IPS-15b (cell line): ENCODE measurements around the gene MACROH2A1.

ENCODE experiments used
- H3K27me3 ChIP-seq: one replicate; pipeline ENCODE4 v1.6.1; 2013; ENCODE audit warnings: low read length; ENCODE audit not compliant: control insufficient read depth, insufficient read depth
- H3K36me3 ChIP-seq: one replicate; pipeline ENCODE4 v1.6.1; 2013; ENCODE audit warnings: low read length; ENCODE audit not compliant: control insufficient read depth, insufficient read depth
- H3K4me1 ChIP-seq: one replicate; pipeline ENCODE4 v1.6.1; 2013; ENCODE audit warnings: mild to moderate bottlenecking, low read length; ENCODE audit not compliant: control insufficient read depth, insufficient read depth
- H3K4me3 ChIP-seq: one replicate; pipeline ENCODE4 v1.5.1; 2013; ENCODE audit warnings: low read depth, low read length
- H3K9ac ChIP-seq: one replicate; pipeline ENCODE4 v1.6.1; 2013; ENCODE audit warnings: low read depth, mild to moderate bottlenecking, low read length
- H3K9me3 ChIP-seq: one replicate; pipeline ENCODE4 v1.6.1; 2013; ENCODE audit warnings: mild to moderate bottlenecking, low read length; ENCODE audit not compliant: control insufficient read depth, insufficient read depth

Gene MACROH2A1

DNA sequence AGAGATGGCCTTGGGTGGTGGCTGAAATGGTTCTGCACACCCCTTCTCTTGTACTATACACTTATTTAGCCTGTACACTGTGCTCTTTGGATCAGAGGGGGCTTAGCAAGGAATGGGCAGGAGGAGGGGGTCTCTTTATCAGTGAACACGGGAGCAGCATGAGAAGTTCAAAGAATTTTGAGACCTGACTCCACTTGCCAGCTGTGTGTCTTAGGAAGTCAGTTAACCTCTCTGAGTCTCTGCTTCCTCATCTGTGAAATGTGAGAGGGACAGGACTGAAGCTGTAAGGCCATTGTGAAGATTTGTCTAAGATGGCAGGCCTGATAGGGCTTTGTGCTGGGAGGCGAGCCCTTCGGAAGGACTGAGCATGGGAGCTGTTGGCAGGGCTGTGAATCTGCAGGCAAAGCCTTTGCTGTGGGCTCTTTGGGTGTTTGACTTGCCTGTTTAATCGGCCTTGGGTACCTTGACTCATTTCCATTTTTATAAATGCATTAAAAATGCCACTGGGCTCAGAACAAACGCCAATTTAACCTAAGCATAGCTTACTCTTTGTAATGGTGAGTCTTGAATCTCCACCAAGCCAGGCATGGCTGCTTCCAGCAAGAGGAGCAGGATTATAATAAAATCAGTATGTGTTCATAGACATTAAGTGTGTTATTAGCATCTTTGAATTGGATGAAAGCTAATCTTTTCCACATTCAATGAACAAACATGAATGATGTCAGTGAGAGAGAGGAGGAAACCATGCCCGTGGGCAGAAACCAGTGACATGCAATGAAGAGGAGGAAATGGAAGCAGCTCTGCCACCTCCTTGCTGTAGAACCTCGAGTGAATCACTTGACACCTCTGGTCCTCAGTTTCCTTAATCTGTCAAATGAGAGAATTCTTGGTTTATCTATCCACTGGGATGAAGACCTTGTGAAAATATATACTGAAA is 89.4 kb downstream of the MACROH2A1 start:
- peaks cover 4% of the 10 kb centered on the region for H3K4me1 ChIP-seq
- H3K4me3 ChIP-seq = no peak overlapping the region
- H3K9ac ChIP-seq = no peak overlapping the region
- no peaks in the 10 kb centered on the region for H3K9me3 ChIP-seq
- H3K27me3 ChIP-seq = no peaks in the 10 kb centered on the region
- H3K36me3 ChIP-seq = no peaks in the 10 kb centered on the region

- no peak overlapping the region for H3K9ac ChIP-seq
- no peaks in the 10 kb centered on the region for H3K9me3 ChIP-seq
- H3K4me1 ChIP-seq = peaks cover 6% of the 10 kb centered on the region
- no peak overlapping the region for H3K4me3 ChIP-seq
- no peaks in the 10 kb centered on the region for H3K27me3 ChIP-seq
- no peaks in the 10 kb centered on the region for H3K36me3 ChIP-seq
These were observed 90.3 kb downstream of the MACROH2A1 start for GRCh38 chr5:135308752-135309151.

- peaks cover 6% of the 10 kb centered on the region for H3K4me1 ChIP-seq
- H3K4me3 ChIP-seq = no peak overlapping the region
- no peaks in the 10 kb centered on the region for H3K36me3 ChIP-seq
- H3K9me3 ChIP-seq = no peaks in the 10 kb centered on the region
- no peaks in the 10 kb centered on the region for H3K27me3 ChIP-seq
- H3K9ac ChIP-seq = no peak overlapping the region
These were observed 90.8 kb downstream of the MACROH2A1 start for GRCh38 chr5:135308245-135308644.

GRCh38 chr5:135307143-135307903 is 91.7 kb downstream of the MACROH2A1 start:
- Histone ChIP-seq H3K4me3 (no peak overlapping the region), H3K9me3 (no peaks in the 10 kb centered on the region), H3K4me1 (peaks cover 6% of the 10 kb centered on the region), H3K36me3 (no peaks in the 10 kb centered on the region), H3K9ac (no peak overlapping the region), H3K27me3 (no peaks in the 10 kb centered on the region)

DNA sequence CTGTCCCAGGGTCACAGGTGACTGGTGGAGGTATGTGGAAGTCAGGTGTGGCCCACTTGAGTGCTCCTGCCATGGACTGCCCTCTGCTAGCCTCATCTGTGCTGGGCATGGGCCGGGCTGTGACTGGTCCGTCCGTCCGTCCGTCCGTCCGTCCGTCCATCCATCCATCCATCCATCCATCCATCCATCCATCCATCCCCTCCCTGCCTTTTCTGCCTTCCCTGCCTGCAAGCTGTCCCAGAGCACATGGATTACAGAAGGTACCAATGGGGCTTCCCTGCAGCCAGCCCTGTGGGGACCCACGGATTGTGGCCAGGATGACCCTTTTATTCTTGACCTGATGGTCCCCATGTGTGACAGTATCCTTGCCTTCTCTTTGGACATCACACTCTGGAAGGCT is 92.5 kb downstream of the MACROH2A1 start:
- Histone ChIP-seq H3K4me3 (no peak overlapping the region), H3K4me1 (peaks cover 6% of the 10 kb centered on the region), H3K9ac (no peak overlapping the region), H3K9me3 (no peaks in the 10 kb centered on the region), H3K36me3 (no peaks in the 10 kb centered on the region), H3K27me3 (no peaks in the 10 kb centered on the region)

DNA sequence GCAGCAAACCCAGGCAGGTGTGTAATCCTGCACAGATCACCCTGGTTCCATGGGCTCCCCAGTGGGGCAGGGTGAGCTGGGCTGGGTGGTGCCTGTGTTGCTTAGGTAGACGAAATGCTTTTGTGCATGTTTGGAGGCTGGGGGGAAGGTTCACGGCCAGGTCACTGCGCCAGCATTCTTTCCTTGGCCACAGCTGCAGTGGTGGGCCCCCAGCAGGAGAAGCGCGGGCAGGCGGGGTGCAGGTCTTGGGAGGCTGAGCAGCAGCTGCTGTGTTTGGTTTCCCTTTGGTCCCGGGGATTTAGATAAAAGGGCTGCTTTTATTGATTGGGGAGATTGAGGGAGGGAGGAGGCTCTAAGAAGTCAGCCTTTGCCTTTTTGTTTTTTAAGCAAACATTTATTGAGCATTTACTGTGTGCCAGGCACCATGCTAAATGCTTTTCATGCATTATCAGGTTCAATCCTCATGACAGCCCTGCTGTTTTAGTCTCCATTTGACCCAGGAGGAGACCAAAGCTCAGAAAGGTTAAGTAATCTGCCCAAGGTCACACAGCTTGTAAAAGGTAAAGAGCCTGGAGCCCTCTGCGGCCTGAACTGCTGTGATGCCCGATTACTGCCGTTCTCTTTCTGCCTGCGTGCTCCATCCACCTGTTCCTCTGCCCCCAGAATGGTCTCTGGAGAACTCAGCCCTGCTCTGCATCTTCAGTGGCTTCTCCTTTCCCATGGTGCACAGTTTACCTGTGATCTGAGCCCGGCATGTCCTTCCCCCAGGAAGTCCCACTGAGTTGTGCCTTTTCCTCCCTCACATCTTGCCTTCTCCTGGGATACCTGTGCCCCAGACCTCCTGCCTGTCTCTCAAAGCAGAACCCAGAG is 94.4 kb downstream of the MACROH2A1 start:
- Histone ChIP-seq H3K9ac (no peak overlapping the region), H3K9me3 (no peaks in the 10 kb centered on the region), H3K4me3 (no peak overlapping the region), H3K36me3 (no peaks in the 10 kb centered on the region), H3K4me1 (peaks cover 6% of the 10 kb centered on the region), H3K27me3 (no peaks in the 10 kb centered on the region)

GRCh38 chr5:135303582-135304173 is 95.4 kb downstream of the MACROH2A1 start:
- Histone ChIP-seq H3K4me1 (peaks cover 6% of the 10 kb centered on the region), H3K36me3 (no peaks in the 10 kb centered on the region)

GRCh38 chr5:135296900-135297816 is 101.9 kb downstream of the MACROH2A1 start:
- H3K27me3 ChIP-seq = no peaks in the 10 kb centered on the region
- H3K4me1 ChIP-seq = no peaks in the 10 kb centered on the region
- no peaks in the 10 kb centered on the region for H3K36me3 ChIP-seq
- no peaks in the 10 kb centered on the region for H3K9me3 ChIP-seq
- no peak overlapping the region for H3K4me3 ChIP-seq
- no peak overlapping the region for H3K9ac ChIP-seq

More at GRCh38 chr5:135303582-135304173, 95.4 kb downstream of the MACROH2A1 start:
- Histone ChIP-seq H3K9ac (no peak overlapping the region), H3K27me3 (no peaks in the 10 kb centered on the region), H3K4me3 (no peak overlapping the region), H3K9me3 (no peaks in the 10 kb centered on the region)

- Histone ChIP-seq H3K4me3 (no peak overlapping the region), H3K4me1 (no peaks in the 10 kb centered on the region), H3K27me3 (no peaks in the 10 kb centered on the region), H3K9ac (no peak overlapping the region), H3K36me3 (no peaks in the 10 kb centered on the region), H3K9me3 (no peaks in the 10 kb centered on the region)
These were observed 103.2 kb downstream of the MACROH2A1 start for GRCh38 chr5:135295852-135296251.

- Histone ChIP-seq H3K9ac (no peak overlapping the region), H3K36me3 (no peaks in the 10 kb centered on the region), H3K27me3 (no peaks in the 10 kb centered on the region), H3K4me1 (no peaks in the 10 kb centered on the region), H3K9me3 (no peaks in the 10 kb centered on the region), H3K4me3 (no peak overlapping the region)
These were observed 104.2 kb downstream of the MACROH2A1 start for GRCh38 chr5:135294793-135295192.
